T-cell (primary cell): Measurements from ENCODE around the gene HS6ST3. TPM values are rescaled to one million over a fixed set of nuclear protein-coding genes. Genes with fewer than 3 reads are reported as not detected.

Experiments used
- ATAC-seq, 4 experiments: fragments of 200-7000 bp in 3 of 4; fragments of 150-1000 bp in 1 of 4; cut with Tn5 transposase; replicated peaks in 1 of 4; 1 replicate in 3 of 4; 2 replicates in 1 of 4; pipeline ENCODE4 v1.10.0; 2021; ENCODE audit warnings: moderate library complexity in 3 of 4, mild to moderate bottlenecking in 2 of 4, moderate number of reproducible peaks in 1 of 4
- CTCF ChIA-PET, 2 donors: fragments of 300-600 bp; sonication (Branson Sonifier 250); formaldehyde crosslinking; loops; one replicate each; lab custom pipeline; 2022; ENCODE audit warnings: antibody characterized with exemption in 2 of 2; lab: Charles Lee
- POLR2A ChIA-PET, 2 donors: fragments of 300-600 bp; sonication (Branson Sonifier 250); formaldehyde crosslinking; loops; one replicate each; lab custom pipeline; 2022; ENCODE audit warnings: antibody characterized with exemption in 2 of 2; lab: Charles Lee
- DNase-seq, 35 experiments: peaks; one replicate each; pipeline versions ENCODE4 v3.0.0 to v3.0.0-alpha.2; 2013 to 2023
- H3K27ac ChIP-seq: one replicate; pipeline ENCODE4 v1.5.1; 2013; ENCODE audit warnings: low read length
- H3K27me3 ChIP-seq, 2 experiments: replicated peaks in 1 of 2; 1 replicate in 1 of 2; 2 replicates in 1 of 2; pipeline versions ENCODE4 v1.6.1 to v1.7.0; 2013; ENCODE audit warnings: low read length in 1 of 2, mixed read lengths in 1 of 2; ENCODE audit not compliant: control insufficient read depth in 2 of 2, insufficient read depth in 2 of 2; ENCODE audit errors: extremely low read depth in 1 of 2
- H3K36me3 ChIP-seq, 2 donors: 1 replicate in 1 of 2; 2 replicates in 1 of 2; pipeline versions ENCODE4 v1.6.1 to v1.7.0; 2013; ENCODE audit warnings: low read length in 1 of 2; ENCODE audit not compliant: control insufficient read depth in 2 of 2, insufficient read depth in 1 of 2; ENCODE audit errors: extremely low read depth in 1 of 2
- H3K4me1 ChIP-seq, 2 experiments: 1 replicate in 1 of 2; 2 replicates in 1 of 2; pipeline versions ENCODE4 v1.6.1 to v1.7.0; 2013; ENCODE audit warnings: low read length in 2 of 2, mixed read lengths in 1 of 2; ENCODE audit not compliant: insufficient read depth in 2 of 2, control insufficient read depth in 1 of 2; ENCODE audit errors: extremely low read depth in 1 of 2
- H3K4me3 ChIP-seq, 2 donors: 1 replicate in 1 of 2; 2 replicates in 1 of 2; pipeline versions ENCODE4 v1.5.1 to v1.7.0; 2013; ENCODE audit warnings: mild to moderate bottlenecking in 2 of 2, low read length in 1 of 2, moderate library complexity in 1 of 2; ENCODE audit not compliant: control insufficient read depth in 1 of 2; ENCODE audit errors: extremely low read depth in 1 of 2
- H3K9me3 ChIP-seq: 2 replicates; pipeline ENCODE4 v1.7.0; 2013
- H3K27ac Mint-ChIP-seq, 2 donors: one replicate each; pipeline ENCODE4 v1.8.0; 2020 to 2021; ENCODE audit warnings: mild to moderate bottlenecking in 2 of 2, mixed read lengths in 2 of 2
- H3K27me3 Mint-ChIP-seq, 2 donors: one replicate each; pipeline ENCODE4 v1.8.0; 2021 to 2022; ENCODE audit warnings: mixed read lengths in 2 of 2
- H3K36me3 Mint-ChIP-seq: one replicate; pipeline ENCODE4 v1.8.0; 2021; ENCODE audit warnings: mixed read lengths
- H3K4me1 Mint-ChIP-seq, 3 donors: one replicate each; pipeline ENCODE4 v1.8.0; 2020 to 2022; ENCODE audit warnings: mixed read lengths in 3 of 3, mild to moderate bottlenecking in 1 of 3
- H3K4me3 Mint-ChIP-seq, 3 donors: one replicate each; pipeline ENCODE4 v1.8.0; 2020 to 2022; ENCODE audit warnings: mild to moderate bottlenecking in 3 of 3, mixed read lengths in 3 of 3, moderate library complexity in 3 of 3
- H3K9me3 Mint-ChIP-seq, 3 donors: one replicate each; pipeline ENCODE4 v1.8.0; 2020 to 2022; ENCODE audit warnings: mixed read lengths in 3 of 3
- WGBS: methylation state at CpG from one replicate; pipeline ENCODE4 v1.1.5; 2013; ENCODE audit warnings: missing lambda C conversion rate; ENCODE audit not compliant: insufficient coverage; 5-methylcytosine and 5-hydroxymethylcytosine counted together
- total RNA-seq, 35 experiments: library from RNA in 6 of 35; stranded (reverse) in 6 of 35; fragments of 120-200 nt in 1 of 35; gene quantifications; one replicate each; pipeline versions ENCODE4 v1.2.1 to v1.2.4 and lab custom pipeline; 2013 to 2026

Gene HS6ST3
- total RNA-seq, 5 donors from 2014 or later (not counting 1 experiment from before 2014, with no cell fraction given), result not detected

DNA sequence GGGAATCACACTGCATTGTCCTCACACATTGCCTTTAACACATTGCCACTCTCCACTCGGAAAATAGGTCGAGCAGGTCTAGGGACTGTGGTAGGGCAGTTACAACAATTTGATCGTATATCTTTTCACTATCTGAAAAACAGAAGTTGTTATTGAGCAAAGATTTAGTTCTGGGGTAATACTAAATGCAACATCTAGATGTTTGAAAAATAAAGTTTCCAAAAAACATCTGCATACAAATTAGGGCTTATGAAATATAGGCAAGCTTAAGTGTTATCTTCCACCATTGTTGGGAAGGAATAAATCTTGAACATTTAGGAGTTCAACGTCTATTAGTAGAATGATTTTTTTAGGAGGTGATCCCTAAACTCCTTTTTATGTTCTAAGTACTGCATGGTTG, 768 bp upstream of the HS6ST3 start:
- H3K4me1 ChIP-seq, result no peaks in the 10 kb centered on the region
- H3K36me3 ChIP-seq, result no peaks in the 10 kb centered on the region
- peaks cover 0 to 9% (median 6%) of the 10 kb centered on the region in 3 donors for H3K4me1 Mint-ChIP-seq
- peaks cover 52 to 61% of the 10 kb centered on the region in 2 donors for H3K27me3 Mint-ChIP-seq
- CTCF ChIA-PET, result no interaction called here
- DNase-seq (no peak), ATAC-seq (no peak)
- POLR2A ChIA-PET, result no interaction called here
- no peak overlapping the region for H3K4me3 ChIP-seq
- H3K27ac Mint-ChIP-seq, result no peak overlapping the region
- H3K36me3 Mint-ChIP-seq, result no peaks in the 10 kb centered on the region
- peaks cover 13 to 18% of the 10 kb centered on the region in 2 experiments for H3K27me3 ChIP-seq
- 17% methylated on average over 1 of the region's 4 CpGs for WGBS
- no peak overlapping the region for H3K27ac ChIP-seq
- H3K9me3 Mint-ChIP-seq, result peaks cover 0 to 4% (median 0%) of the 10 kb centered on the region in 3 donors
- no peaks in the 10 kb centered on the region for H3K9me3 ChIP-seq
- H3K4me3 Mint-ChIP-seq, result peak overlapping the region in 1 of 3 donors; percentile 28

DNA sequence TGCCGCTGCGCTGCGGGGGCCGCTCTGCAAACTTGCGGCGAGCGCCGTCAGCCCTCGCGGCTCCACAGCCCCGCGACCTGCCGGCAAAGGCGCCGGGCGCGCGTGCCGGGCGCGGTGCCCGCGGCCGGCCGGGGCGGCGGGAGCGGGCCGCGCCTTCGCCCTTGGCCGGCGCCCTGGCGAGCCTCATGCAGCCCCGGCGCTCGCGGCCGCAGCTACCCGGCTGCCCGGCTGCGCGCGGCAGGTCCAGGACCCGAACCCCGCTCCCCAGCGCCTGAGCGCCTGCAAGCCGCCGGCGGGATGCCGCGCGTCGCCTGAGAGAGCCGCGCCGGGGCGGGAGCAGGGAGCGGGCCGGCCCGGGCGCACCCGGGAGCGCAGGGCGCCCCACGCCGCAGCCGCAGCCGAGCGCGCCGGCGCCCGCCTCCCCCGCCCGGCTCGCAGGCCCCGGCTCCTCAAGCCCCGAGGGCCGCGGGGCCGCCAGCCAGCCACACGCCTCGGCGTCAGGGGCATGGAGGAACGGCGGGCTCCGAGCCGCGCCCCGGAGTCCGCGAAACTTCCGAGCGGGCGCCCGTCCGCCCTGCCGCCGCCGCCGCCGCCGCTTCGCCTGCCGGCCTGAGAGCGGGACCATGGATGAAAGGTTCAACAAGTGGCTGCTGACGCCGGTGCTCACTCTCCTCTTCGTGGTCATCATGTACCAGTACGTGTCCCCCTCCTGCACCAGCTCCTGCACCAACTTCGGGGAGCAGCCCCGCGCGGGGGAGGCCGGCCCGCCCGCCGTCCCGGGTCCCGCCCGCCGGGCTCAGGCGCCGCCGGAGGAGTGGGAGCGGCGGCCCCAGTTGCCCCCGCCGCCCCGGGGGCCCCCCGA, 564 bp downstream of the HS6ST3 start:
- no peak for DNase-seq
- Mint-ChIP-seq H3K27ac (no peak overlapping the region), H3K27me3 (peaks cover 48 to 69% of the 10 kb centered on the region in 2 donors), H3K9me3 (peaks cover 0 to 3% (median 0%) of the 10 kb centered on the region in 3 donors), H3K36me3 (no peaks in the 10 kb centered on the region), H3K4me3 (no peak overlapping the region), H3K4me1 (peaks cover 0 to 9% (median 6%) of the 10 kb centered on the region in 3 donors)
- no peak overlapping the region for H3K4me3 ChIP-seq
- H3K9me3 ChIP-seq, result no peaks in the 10 kb centered on the region
- WGBS, result 1% methylated on average over 131 of the region's 133 CpGs
- H3K4me1 ChIP-seq, result no peaks in the 10 kb centered on the region
- no peak for ATAC-seq
- peaks cover 10 to 18% of the 10 kb centered on the region in 2 experiments for H3K27me3 ChIP-seq
- POLR2A ChIA-PET, result no interaction called here
- CTCF ChIA-PET, result no interaction called here
- H3K36me3 ChIP-seq, result no peaks in the 10 kb centered on the region
- H3K27ac ChIP-seq, result no peak overlapping the region

DNA sequence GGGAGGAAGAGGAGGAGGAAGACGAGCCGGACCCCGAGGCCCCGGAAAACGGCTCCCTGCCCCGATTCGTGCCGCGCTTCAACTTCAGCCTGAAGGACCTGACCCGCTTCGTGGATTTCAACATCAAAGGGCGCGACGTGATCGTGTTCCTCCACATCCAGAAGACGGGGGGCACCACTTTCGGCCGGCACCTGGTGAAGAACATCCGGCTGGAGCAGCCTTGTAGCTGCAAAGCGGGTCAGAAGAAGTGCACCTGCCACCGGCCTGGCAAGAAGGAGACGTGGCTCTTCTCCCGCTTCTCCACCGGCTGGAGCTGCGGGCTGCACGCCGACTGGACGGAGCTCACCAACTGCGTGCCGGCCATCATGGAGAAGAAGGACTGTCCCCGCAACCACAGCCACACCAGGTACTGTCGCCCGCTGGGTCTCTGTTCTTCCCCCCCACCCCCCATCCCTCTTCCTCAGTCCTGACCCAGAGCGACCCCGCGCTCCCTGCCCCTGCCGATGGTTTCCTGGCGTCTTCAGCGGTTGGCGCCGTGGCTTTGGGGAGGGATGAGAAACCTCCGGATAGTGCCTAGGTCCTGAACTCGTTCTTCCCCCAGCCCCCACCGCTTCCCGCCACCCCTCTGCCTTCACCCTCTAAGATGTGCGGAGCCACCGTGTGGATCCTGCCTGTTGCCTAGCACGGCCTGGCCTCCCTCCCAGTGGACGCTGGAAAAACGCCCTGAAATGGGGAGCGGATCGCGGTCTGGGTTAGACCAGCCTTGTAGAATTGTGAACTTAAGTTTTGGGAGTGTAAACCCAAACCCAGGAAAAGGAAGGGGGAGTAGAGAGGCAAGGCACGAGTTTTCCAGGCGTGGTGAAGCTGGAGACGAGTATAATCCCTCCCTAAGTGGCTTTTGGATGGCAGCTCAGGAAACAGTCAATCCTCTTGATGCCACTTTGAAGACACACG, 1.5 kb downstream of the HS6ST3 start:
- H3K4me1 ChIP-seq, result no peaks in the 10 kb centered on the region
- H3K4me3 ChIP-seq, result no peak overlapping the region
- ATAC-seq, result no peak
- Mint-ChIP-seq H3K4me1 (peaks cover 0 to 9% (median 6%) of the 10 kb centered on the region in 3 donors), H3K9me3 (peaks cover 0 to 3% (median 0%) of the 10 kb centered on the region in 3 donors), H3K27me3 (peaks cover 48 to 62% of the 10 kb centered on the region in 2 donors), H3K4me3 (peak overlapping the region in 1 of 3 donors; percentile 40), H3K27ac (no peak overlapping the region), H3K36me3 (no peaks in the 10 kb centered on the region)
- DNase-seq, result no peak
- peaks cover 7 to 18% of the 10 kb centered on the region in 2 experiments for H3K27me3 ChIP-seq
- H3K27ac ChIP-seq, result no peak overlapping the region
- 7% methylated on average over 39 of the region's 57 CpGs for WGBS
- ChIA-PET POLR2A (no interaction called here), CTCF (no interaction called here)
- no peaks in the 10 kb centered on the region for H3K9me3 ChIP-seq
- H3K36me3 ChIP-seq, result no peaks in the 10 kb centered on the region

DNA sequence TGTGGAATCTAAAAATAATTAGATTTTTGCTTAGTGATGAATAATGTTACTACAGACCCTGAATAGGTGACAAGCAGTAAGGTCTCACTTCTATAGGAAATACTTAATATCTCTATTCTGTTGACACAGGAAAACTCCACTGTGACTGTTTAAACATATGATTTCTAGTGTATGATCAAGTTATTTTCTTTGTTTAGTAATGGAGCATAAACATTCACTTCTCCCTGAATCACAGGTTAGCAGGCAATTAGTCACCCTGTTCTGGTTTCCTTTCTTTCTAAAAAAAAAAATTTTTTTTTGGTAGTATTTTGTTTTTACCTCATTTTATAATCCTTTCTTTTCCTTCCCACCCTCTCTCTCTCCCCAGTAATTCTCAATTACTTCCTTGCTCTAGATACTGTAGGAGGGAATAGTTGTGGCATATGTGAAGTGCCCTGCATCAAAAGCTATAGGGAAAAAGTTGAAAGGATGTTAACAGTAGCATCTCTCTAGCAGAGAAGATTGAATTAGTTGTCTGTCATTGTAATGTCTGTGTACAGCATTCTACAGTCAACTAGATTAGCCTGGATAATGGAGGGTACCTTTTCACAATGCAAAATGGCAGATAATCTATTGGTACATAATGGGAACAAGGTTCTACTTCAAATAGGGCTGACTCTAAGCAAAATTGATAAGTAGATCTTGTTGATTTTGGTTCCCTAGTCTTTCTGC, 3.5 kb downstream of the HS6ST3 start:
- ChIA-PET CTCF (no interaction called here), POLR2A (no interaction called here)
- Mint-ChIP-seq H3K36me3 (no peaks in the 10 kb centered on the region), H3K9me3 (peaks cover 0 to 3% (median 0%) of the 10 kb centered on the region in 3 donors), H3K4me3 (peak overlapping the region in 1 of 3 donors; percentile 2), H3K27me3 (peaks cover 37 to 49% of the 10 kb centered on the region in 2 donors), H3K4me1 (peaks cover 0 to 9% (median 6%) of the 10 kb centered on the region in 3 donors), H3K27ac (no peak overlapping the region)
- H3K9me3 ChIP-seq, result no peaks in the 10 kb centered on the region
- H3K27ac ChIP-seq, result no peak overlapping the region
- H3K4me1 ChIP-seq, result no peaks in the 10 kb centered on the region
- peaks cover 5 to 18% of the 10 kb centered on the region in 2 experiments for H3K27me3 ChIP-seq
- no peak overlapping the region for H3K4me3 ChIP-seq
- no peaks in the 10 kb centered on the region for H3K36me3 ChIP-seq
- no peak for ATAC-seq
- no peak for DNase-seq

DNA sequence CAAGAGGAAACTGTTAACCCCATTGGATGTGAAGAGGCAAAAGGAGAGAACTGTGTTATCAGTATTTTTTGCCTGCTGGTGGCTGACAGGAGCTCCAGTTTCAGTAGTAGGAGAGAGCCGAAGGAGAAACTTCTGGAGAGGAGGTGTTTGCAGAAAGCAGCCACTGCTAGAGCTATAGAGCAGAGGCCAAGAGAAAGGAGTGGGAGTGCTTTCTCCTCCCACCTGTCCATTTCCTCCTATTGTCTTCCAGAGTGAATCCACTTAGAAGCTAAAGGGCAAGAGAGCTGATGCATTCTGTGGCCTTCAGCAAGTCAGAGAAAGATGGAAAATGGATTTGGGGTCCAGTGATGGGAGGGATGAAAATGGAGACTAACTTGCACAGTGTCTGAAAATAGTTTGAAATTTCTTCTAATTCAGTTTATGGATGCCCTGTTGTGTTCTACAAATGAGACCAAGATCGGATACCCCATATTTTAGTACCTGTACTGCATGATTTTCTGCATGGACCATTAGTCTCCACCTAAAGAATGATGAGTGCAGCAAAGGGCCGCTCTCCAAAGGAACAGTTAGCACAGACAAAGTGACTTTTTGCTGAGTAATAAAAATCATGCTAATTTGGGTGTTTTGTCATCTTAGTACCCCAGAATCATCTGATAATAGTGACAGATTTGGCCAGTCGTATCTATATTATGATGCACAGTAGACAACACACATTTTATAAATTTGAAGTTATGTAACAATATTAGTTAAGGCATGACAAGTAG, 10.7 kb downstream of the HS6ST3 start:
- Histone ChIP-seq H3K4me1 (no peaks in the 10 kb centered on the region), H3K27me3 (no peaks in the 10 kb centered on the region), H3K4me3 (no peak overlapping the region), H3K36me3 (no peaks in the 10 kb centered on the region), H3K27ac (no peak overlapping the region), H3K9me3 (no peaks in the 10 kb centered on the region)
- Mint-ChIP-seq H3K27me3 (peaks cover 0 to 4% of the 10 kb centered on the region in 2 donors), H3K9me3 (peaks cover 0 to 5% (median 4%) of the 10 kb centered on the region in 3 donors), H3K36me3 (no peaks in the 10 kb centered on the region), H3K4me1 (no peaks in the 10 kb centered on the region), H3K4me3 (no peak overlapping the region), H3K27ac (no peak overlapping the region)
- DNase-seq (no peak), ATAC-seq (no peak)
- no CpG with 5 or more reads among the region's 4 CpGs for WGBS
- ChIA-PET CTCF (no interaction called here), POLR2A (no interaction called here)
